Heart left ventricle (tissue), 13 donors: ENCODE results near the gene DLGAP1.

ENCODE experiments used
- POLR2A ChIP-seq, 2 donors: fragments of 450-650 bp; IDR thresholded peaks; one replicate each; pipeline ENCODE4 v1.6.1; 2017; ENCODE audit warnings: antibody characterized with exemption in 2 of 2, mild to moderate bottlenecking in 2 of 2, moderate library complexity in 2 of 2
- TF ChIP-seq, protein P1 (sequence below), 12 donors: fragments of 200-600 bp; sonication (generic) in 4 of 12; IDR thresholded peaks; one replicate each; pipeline versions ENCODE4 v1.5.0 to v1.8.0; 2018 to 2022; ENCODE audit warnings: antibody characterized with exemption in 12 of 12, mild to moderate bottlenecking in 5 of 12
- donor health status: ischemic (EF 13 %, LVEDD 7.1; RV severe dilation, severe dysfunction).
- donor health status: DM: no; HTN: yes; CAD: no.
- donor health status: DM: no; HTN: no; CAD: no.
- donor health status: ischemic (EF 25% LVEDD 6.9; RV normal size, moderate dysfunction).
- donor health status: ischemic (EF 25% LVEDD 5.7; RV mildly dilated, moderate dysfunction).
- donor health status: ischemic (EF 35%, LVEDD 5.7; RV mildly dilated, moderate dysfunction).
- donor health status: nonischemic (EF 11% LVEDD 7.7; RV severe dilation, severe dysfunction).
- donor health status: DM: yes; HTN: yes; CAD: no.
- donor health status: PGD.
- donor health status: ischemic (EF 29% LVEDD 5.4; RV normal size, mild dysfunction).
- donor health status: nonischemic (EF 23%, LVEDD 6.1; RV moderate dilation, normal function).

DNA sequence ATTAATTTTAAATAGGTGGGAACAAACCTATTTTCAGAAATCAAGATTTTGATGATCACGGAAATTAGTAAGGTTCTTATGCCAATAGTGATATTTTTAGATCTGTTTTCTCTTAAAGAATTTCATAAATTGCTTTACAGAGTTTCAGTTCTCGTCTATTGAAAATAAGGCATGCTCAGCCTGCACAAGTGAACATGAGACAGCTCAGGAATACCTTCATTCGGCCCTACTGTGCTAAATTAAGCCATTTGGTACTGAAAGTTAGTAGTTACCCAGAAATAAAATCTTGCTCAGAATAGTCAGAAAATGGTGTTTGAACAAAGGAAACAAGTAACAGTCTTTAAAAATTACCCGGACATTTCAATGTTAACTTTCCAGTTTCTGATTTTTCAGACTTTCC is 60.4 kb downstream of the DLGAP1 start:
- TF ChIP-seq, protein P1, sequence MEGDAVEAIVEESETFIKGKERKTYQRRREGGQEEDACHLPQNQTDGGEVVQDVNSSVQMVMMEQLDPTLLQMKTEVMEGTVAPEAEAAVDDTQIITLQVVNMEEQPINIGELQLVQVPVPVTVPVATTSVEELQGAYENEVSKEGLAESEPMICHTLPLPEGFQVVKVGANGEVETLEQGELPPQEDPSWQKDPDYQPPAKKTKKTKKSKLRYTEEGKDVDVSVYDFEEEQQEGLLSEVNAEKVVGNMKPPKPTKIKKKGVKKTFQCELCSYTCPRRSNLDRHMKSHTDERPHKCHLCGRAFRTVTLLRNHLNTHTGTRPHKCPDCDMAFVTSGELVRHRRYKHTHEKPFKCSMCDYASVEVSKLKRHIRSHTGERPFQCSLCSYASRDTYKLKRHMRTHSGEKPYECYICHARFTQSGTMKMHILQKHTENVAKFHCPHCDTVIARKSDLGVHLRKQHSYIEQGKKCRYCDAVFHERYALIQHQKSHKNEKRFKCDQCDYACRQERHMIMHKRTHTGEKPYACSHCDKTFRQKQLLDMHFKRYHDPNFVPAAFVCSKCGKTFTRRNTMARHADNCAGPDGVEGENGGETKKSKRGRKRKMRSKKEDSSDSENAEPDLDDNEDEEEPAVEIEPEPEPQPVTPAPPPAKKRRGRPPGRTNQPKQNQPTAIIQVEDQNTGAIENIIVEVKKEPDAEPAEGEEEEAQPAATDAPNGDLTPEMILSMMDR (IDR thresholded peaks at IDR 0.05) = no peak
- TF ChIP-seq POLR2A (IDR thresholded peaks at IDR 0.05) = no peak
